GM19455 (cell line): ENCODE results near the gene PHF21A.

Experiments
- ATAC-seq: cut with Tn5 transposase; IDR thresholded peaks from one replicate; pipeline ENCODE4 v1.9.1; 2021; ENCODE audit not compliant: unreplicated experiment

The PHF21A gene

GRCh38 chr11:46075928-46076327 lies 45.3 kb downstream of the PHF21A start:
- ATAC-seq = no peak

DNA sequence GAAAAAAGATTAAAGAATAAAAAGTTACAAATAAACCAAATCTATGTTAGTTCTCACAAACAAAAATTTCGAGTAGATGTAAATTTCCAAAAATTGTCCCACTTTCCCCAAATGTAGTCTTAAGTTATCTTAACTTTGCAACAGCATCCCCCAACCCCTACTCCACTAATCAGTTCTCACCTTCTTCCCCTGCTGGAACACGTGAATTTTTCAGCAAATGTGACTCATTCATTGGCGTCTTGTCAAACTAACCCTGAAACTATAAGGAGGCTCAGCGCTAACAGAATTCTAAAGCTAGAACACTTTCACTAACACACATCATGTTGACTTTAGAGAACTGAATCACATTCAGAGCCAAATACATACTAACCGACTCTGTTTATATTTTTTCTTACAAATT lies 46.1 kb downstream of the PHF21A start:
- no peak for ATAC-seq

- no peak for ATAC-seq
These were observed 47.6 kb downstream of the PHF21A start for GRCh38 chr11:46073632-46074031.

- no peak for ATAC-seq
These were observed 48.9 kb downstream of the PHF21A start for GRCh38 chr11:46072172-46072964.

GRCh38 chr11:46071091-46071490 lies 50.2 kb downstream of the PHF21A start:
- ATAC-seq = no peak

DNA sequence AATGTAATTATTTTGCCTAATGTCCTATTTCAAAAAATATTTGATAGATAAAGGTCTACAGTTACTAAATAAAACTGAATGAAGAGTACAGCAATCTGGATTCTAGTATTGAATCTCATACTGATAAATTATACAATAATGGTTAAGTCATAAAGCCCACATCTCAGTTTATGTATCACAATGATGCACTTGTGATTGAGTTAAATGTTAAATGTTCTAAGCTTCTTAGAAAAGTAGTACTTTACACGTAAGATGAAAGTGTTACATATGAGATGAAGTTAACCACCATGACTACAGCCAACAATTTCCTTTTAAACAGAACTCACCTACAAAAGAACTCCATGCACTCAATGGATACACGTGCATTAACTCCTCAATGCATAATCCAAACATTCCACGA lies 51.7 kb downstream of the PHF21A start:
- no peak for ATAC-seq

- no peak for ATAC-seq
These were observed 54.9 kb downstream of the PHF21A start for GRCh38 chr11:46066335-46066734.

GRCh38 chr11:46065681-46066080 lies 55.6 kb downstream of the PHF21A start:
- no peak for ATAC-seq

DNA sequence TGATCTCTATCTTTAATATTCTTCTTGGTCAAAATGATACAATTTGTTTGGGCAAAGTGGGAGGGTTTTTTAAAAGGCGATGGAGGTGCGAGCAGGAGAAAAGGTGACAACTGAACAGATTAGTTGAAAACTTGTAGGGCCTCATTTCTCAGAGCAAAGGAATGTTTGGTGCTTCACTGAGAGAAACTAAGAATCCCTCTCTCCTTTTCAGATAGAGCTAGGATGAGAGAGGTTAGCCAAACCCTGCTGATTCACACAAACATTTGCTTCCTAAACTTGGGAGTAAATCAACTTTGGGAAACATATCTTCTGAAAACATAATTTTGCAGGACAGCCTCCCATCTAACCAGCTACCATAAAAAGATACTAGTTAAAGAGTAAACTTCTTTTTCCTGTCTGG lies 57.0 kb downstream of the PHF21A start:
- ATAC-seq = no peak

GRCh38 chr11:46063138-46063537 lies 58.1 kb downstream of the PHF21A start:
- no peak for ATAC-seq

GRCh38 chr11:46060013-46060412 lies 61.2 kb downstream of the PHF21A start:
- ATAC-seq = no peak

DNA sequence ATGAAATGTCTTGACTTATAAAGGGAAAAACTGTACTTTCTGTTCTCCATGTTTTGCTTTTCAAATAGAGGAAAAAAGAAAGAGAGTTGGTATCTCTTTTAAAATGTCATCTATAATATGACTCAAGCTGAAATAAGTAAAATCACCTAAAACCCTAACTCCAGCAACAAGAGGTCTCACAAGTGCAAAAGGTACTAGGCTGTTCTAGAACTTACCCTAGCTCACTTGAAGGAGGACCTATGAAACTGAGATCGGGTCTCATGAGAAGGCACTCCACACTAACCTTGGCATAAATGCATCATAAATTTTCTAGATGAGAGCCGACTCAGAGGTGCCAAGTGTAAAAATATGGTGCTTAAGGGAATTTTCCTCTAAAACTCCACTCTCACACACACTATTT lies 63.8 kb downstream of the PHF21A start:
- no peak for ATAC-seq

GRCh38 chr11:46055371-46055770 lies 65.9 kb downstream of the PHF21A start:
- ATAC-seq = no peak

GRCh38 chr11:46051102-46051501 lies 70.2 kb downstream of the PHF21A start:
- no peak for ATAC-seq

- no peak for ATAC-seq
These were observed 70.6 kb downstream of the PHF21A start for GRCh38 chr11:46050662-46051061.

DNA sequence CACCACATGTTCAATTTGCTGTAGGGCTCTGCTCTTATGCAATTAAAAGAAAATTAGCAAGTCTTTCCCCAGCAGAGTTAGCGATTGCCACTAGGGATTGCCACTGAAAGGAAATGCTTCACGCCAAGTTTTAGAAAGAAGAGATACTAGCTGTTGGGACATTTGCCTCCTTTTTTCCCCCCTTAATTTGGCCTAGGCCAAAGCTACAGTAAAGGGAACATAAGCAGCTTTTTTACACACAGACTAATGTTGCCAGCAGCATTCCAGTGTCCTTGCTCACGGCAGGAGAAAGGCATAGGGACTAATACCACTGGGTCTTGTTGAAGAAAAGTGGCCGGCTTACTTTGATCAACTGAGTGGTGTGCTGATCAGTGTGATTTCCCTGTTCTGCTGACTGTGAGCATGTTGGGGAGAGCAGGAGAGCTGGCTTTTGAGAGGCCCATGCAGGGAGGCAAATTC lies 71.2 kb downstream of the PHF21A start:
- ATAC-seq = no peak

DNA sequence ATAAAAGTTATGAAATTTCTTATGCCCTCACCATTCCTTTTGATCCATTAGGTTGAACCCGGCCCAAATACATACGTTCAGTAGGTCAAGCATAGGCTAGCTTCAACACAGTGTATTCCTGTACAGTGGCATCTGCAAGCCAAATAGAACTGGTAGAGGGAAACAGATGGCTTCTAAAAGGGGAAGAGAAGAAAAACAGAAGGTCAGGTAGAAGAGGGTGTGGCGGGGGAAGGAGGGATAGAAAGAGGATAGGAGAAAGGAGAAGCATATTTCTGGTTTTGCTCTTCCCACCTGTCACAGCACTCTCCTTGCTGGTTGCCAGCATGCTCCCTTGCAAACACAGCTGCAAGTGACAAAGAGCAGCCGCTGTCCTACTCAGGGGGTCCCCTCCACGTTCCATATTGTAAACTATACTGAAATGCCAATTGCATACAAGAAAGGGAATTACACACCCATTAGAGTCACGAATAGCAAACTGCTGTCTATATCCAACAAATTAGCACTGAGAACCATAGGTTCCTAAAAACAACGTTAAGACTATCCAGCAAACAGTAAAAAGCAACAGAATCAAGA lies 71.8 kb downstream of the PHF21A start:
- ATAC-seq = no peak

GRCh38 chr11:46048198-46048597 lies 73.1 kb downstream of the PHF21A start:
- no peak for ATAC-seq

DNA sequence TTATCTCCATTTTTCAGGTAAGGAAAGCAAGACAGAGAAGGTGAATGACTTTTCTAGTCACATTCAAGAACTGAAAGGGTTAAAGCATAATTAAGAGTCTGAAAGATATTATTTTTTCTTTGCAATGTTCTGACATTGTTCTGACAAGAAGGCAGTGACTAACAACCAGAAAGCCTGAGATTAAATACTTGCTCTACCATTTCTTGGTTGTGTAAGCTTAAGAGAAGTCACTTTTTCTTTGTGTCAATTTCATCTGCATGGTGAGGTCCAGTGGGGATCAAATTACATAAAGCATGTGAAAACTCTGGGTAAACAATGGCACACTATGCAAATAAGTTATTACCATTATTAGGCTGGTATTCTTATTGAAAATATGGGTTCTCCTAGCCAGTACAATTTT lies 73.7 kb downstream of the PHF21A start:
- ATAC-seq = no peak

DNA sequence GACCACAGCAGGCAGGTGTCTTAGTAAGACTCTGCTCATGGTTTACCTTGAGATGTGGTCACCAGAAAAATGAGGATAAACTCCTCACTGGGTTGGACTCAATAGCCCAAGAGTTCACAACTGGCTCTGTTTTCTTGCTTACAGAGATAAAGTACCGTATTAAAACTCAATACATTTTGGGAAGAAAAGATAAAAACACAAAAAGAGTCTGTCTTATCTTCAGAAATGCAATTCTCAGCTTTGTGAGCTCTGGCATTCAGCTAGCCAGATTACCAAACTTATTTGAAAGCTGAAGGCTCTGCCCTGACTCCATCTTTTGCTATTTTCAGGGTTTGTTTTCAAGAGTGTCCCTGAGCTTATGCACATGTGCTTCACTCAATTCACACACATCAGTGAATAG lies 75.4 kb downstream of the PHF21A start:
- ATAC-seq = no peak

DNA sequence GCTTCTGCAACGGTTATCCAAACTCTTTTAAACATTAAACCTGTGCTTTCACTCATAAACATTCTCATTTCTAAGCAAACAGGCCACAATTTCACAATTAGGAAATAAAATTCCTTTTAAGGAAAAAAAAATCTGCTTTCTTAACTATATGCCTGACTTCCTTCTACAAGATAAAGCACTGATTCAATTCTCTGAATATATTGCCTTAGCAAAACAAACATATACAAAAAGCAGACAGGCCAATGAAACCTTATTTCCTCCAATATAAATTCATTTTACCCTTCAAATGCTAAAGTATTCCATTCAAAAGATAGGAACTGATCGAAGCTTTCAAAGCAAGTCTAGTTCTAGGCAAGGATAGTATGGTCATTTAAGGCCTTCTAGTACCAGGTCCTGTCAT lies 76.7 kb downstream of the PHF21A start:
- ATAC-seq = no peak

- no peak for ATAC-seq
These were observed 81.3 kb downstream of the PHF21A start for GRCh38 chr11:46039990-46040389.

DNA sequence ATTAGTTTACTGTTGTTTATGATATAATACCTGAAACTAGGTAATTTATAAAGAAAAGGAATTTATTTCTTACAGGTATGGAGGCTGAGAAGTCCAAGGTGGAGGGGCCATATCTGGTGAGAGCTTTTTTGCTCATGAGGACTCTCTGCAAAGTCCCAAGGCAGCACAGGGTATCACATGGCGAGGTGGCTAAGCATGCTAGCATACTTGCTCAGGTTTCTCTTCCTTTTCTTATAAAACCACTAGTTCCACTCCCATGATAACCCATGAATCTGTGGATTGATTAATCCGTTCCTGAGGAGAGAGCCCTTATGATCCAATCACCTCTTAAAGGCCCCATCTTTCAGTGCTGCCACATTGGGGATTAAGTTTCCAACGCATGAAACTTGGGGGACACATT lies 82.7 kb downstream of the PHF21A start:
- ATAC-seq = no peak
